Body of pancreas (tissue), 4 donors: ENCODE results near the gene DNAH2. TPM values are rescaled to one million over a fixed set of nuclear protein-coding genes. Genes with fewer than 3 reads are reported as not detected.

Experiments used
- ATAC-seq: fragments of 150-250 bp; one replicate; pipeline ENCODE4 v1.9.1; 2016
- DNase-seq, 4 donors: peaks; one replicate each; pipeline ENCODE4 v3.0.0-alpha.2; 2019
- H3K27ac ChIP-seq, 4 donors: fragments of 200-600 bp; sonication (generic); 1 replicate in 3 of 4; 2 replicates in 1 of 4; pipeline versions ENCODE4 v1.5.1 to v1.6.1; 2016 to 2019; ENCODE audit warnings: mild to moderate bottlenecking in 1 of 4, mixed read lengths in 1 of 4, moderate library complexity in 1 of 4
- H3K27me3 ChIP-seq, 2 donors: fragments of 200-600 bp; sonication (generic); one replicate each; pipeline ENCODE4 v1.6.0; 2016; ENCODE audit warnings: mild to moderate bottlenecking in 1 of 2
- H3K36me3 ChIP-seq, 2 donors: fragments of 200-600 bp; sonication (generic); replicated peaks in 1 of 2; 2 replicates each; pipeline ENCODE4 v1.5.1; 2016; ENCODE audit warnings: low read depth in 2 of 2; ENCODE audit not compliant: insufficient read depth in 1 of 2
- H3K4me1 ChIP-seq: fragments of 200-600 bp; sonication (generic); one replicate; pipeline ENCODE4 v1.6.0; 2016
- H3K4me3 ChIP-seq, 2 donors: fragments of 200-600 bp; sonication (generic); 1 replicate in 1 of 2; 2 replicates in 1 of 2; pipeline ENCODE4 v1.5.1; 2016 to 2019
- H3K9me3 ChIP-seq, 3 donors: fragments of 200-600 bp; sonication (generic); 1 replicate in 2 of 3; 2 replicates in 1 of 3; pipeline ENCODE4 v1.5.1; 2016
- CTCF ChIP-seq, 7 experiments: fragments of 450-650 bp in 4 of 7; fragments of 200-600 bp in 3 of 7; sonication (generic) in 3 of 7; IDR thresholded peaks; one replicate each; pipeline ENCODE4 v1.5.1; 2016 to 2019; ENCODE audit warnings: antibody characterized with exemption in 7 of 7
- POLR2A ChIP-seq, 3 donors: fragments of 450-650 bp; IDR thresholded peaks; one replicate each; pipeline ENCODE4 v1.6.1; 2016; ENCODE audit warnings: antibody characterized with exemption in 3 of 3, mild to moderate bottlenecking in 2 of 3
- WGBS, 2 donors: methylation state at CpG; one replicate each; pipeline ENCODE4 v1.1.5; 2017; 5-methylcytosine and 5-hydroxymethylcytosine counted together
- intact Hi-C: fragments of 100-400 bp; cut with DNase I; formaldehyde crosslinking; loops from one replicate; pipeline ENCODE4 v1.15.1; 2023
- total RNA-seq, 2 donors: library from RNA; depleted of rRNA; stranded (reverse); fragments of >200 nt; gene quantifications; one replicate each; pipeline ENCODE4 v1.1.0, GENCODE V29; 2016

DNAH2 gene
- total RNA-seq, 2 donors from 2014 or later = 0.26 to 0.66 TPM

GRCh38 chr17:7711051-7711755 lies 6.3 kb upstream of the DNAH2 start:
- no peak overlapping the region for H3K27ac ChIP-seq
- no peaks in the 10 kb centered on the region for H3K9me3 ChIP-seq
- H3K4me1 ChIP-seq = peaks cover 2% of the 10 kb centered on the region
- ATAC-seq (no peak), DNase-seq (no peak)
- H3K4me3 ChIP-seq = no peak overlapping the region
- H3K36me3 ChIP-seq = no peaks in the 10 kb centered on the region
- TF ChIP-seq POLR2A (IDR thresholded peaks at IDR 0.05) = no peak
- peak in 1 of 7 experiments; percentile 20 for TF ChIP-seq CTCF (IDR thresholded peaks at IDR 0.05)
- intact Hi-C loops = no loop called here
- 75 to 77% methylated on average over 7 of the region's 7 CpGs for WGBS, 2 donors
- peaks cover 0 to 10% of the 10 kb centered on the region in 2 donors for H3K27me3 ChIP-seq

GRCh38 chr17:7712111-7712771 lies 5.3 kb upstream of the DNAH2 start:
- H3K4me3 ChIP-seq = no peak overlapping the region
- ATAC-seq = no peak
- no peak overlapping the region for H3K27ac ChIP-seq
- 7 to 13% methylated on average over 6 to 19 of the region's 19 CpGs for WGBS, 2 donors
- peaks cover 12% of the 10 kb centered on the region for H3K4me1 ChIP-seq
- no peaks in the 10 kb centered on the region for H3K9me3 ChIP-seq
- H3K36me3 ChIP-seq = no peaks in the 10 kb centered on the region
- no peak for DNase-seq
- peaks cover 0 to 10% of the 10 kb centered on the region in 2 donors for H3K27me3 ChIP-seq
- intact Hi-C loops = no loop called here
- TF ChIP-seq POLR2A (IDR thresholded peaks at IDR 0.05) = no peak
- no peak for TF ChIP-seq CTCF (IDR thresholded peaks at IDR 0.05)

GRCh38 chr17:7713782-7714181 lies 3.8 kb upstream of the DNAH2 start:
- H3K36me3 ChIP-seq = no peaks in the 10 kb centered on the region
- H3K4me3 ChIP-seq = no peak overlapping the region
- peaks cover 0 to 10% of the 10 kb centered on the region in 2 donors for H3K27me3 ChIP-seq
- TF ChIP-seq POLR2A (IDR thresholded peaks at IDR 0.05) (no peak), CTCF (IDR thresholded peaks at IDR 0.05) (no peak)
- intact Hi-C loops = no loop called here
- H3K9me3 ChIP-seq = no peaks in the 10 kb centered on the region
- DNase-seq (no peak), ATAC-seq (no peak)
- 29 to 33% methylated on average over 7 to 9 of the region's 9 CpGs for WGBS, 2 donors
- H3K4me1 ChIP-seq = peaks cover 26% of the 10 kb centered on the region
- no peak overlapping the region for H3K27ac ChIP-seq

- ATAC-seq (no peak), DNase-seq (no peak)
- Histone ChIP-seq H3K27me3 (peaks cover 0 to 10% of the 10 kb centered on the region in 2 donors), H3K36me3 (no peaks in the 10 kb centered on the region), H3K9me3 (no peaks in the 10 kb centered on the region), H3K4me1 (peaks cover 26% of the 10 kb centered on the region), H3K27ac (no peak overlapping the region), H3K4me3 (no peak overlapping the region)
- intact Hi-C loops = no loop called here
- TF ChIP-seq POLR2A (IDR thresholded peaks at IDR 0.05) (no peak), CTCF (IDR thresholded peaks at IDR 0.05) (no peak)
- WGBS, 2 donors = 55 to 58% methylated on average over 9 to 10 of the region's 10 CpGs
Observed at GRCh38 chr17:7714721-7715594, 2.6 kb upstream of the DNAH2 start.
